PC-9 (cell line): ENCODE measurements around the gene SCN1B.
A peak's percentile ranks its signal among the peaks of the same experiment; 100 is the strongest.

Experiments used
- EZH2 ChIP-seq: fragments of 200-600 bp; sonication (generic); IDR thresholded peaks from 2 replicates; pipeline ENCODE4 v1.8.0; 2017; ENCODE audit warnings: antibody characterized with exemption, low read depth
- TF ChIP-seq, protein P1 (sequence below): fragments of 200-600 bp; sonication (generic); conservative IDR thresholded peaks from 2 replicates; pipeline ENCODE4 v1.6.1; 2017; ENCODE audit warnings: mixed run types, antibody characterized with exemption, mild to moderate bottlenecking, moderate library complexity

DNA sequence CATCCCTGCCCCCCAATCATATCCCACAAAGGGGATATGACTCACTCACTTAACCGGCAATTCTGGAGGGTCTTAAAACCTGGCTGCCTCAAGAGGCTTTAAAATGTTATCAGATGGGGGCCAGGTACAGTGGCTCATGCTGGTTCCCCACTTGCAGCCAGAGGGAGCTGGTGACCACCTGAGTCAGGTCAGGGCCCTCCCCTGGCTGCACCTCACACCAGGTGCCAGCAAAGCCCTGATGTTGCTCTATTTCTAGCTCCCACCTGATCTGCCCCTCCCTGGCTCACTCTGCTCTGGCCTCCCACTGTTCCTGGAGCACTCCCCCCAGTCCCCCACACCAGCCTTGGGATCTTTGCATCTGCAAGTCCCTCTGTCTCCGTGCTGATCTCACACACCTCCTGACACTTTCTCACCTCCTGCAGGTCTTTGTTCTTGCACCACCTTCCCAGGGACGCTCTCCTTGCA lies 25.5 kb downstream of the SCN1B start:
- TF ChIP-seq, protein P1, sequence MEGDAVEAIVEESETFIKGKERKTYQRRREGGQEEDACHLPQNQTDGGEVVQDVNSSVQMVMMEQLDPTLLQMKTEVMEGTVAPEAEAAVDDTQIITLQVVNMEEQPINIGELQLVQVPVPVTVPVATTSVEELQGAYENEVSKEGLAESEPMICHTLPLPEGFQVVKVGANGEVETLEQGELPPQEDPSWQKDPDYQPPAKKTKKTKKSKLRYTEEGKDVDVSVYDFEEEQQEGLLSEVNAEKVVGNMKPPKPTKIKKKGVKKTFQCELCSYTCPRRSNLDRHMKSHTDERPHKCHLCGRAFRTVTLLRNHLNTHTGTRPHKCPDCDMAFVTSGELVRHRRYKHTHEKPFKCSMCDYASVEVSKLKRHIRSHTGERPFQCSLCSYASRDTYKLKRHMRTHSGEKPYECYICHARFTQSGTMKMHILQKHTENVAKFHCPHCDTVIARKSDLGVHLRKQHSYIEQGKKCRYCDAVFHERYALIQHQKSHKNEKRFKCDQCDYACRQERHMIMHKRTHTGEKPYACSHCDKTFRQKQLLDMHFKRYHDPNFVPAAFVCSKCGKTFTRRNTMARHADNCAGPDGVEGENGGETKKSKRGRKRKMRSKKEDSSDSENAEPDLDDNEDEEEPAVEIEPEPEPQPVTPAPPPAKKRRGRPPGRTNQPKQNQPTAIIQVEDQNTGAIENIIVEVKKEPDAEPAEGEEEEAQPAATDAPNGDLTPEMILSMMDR: peak; percentile 68
- no peak for TF ChIP-seq EZH2
